ENCODE measurements around the gene AFAP1.

The AFAP1 gene

GRCh38 chr4:7892212-7893019 lies 47.2 kb downstream of the AFAP1 start:
- DNase-seq (ENCODE audit: low spot score): no peak

- peak; percentile 82 for DNase-seq (ENCODE audit: low spot score)
Measured at GRCh38 chr4:7890635-7891393, 48.8 kb downstream of the AFAP1 start.

GRCh38 chr4:7887436-7887835 lies 52.2 kb downstream of the AFAP1 start:
- DNase-seq (ENCODE audit: low spot score): no peak

GRCh38 chr4:7886007-7886973 lies 53.4 kb downstream of the AFAP1 start:
- DNase-seq (ENCODE audit: low spot score): no peak

GRCh38 chr4:7885216-7886006 lies 54.2 kb downstream of the AFAP1 start:
- no peak for DNase-seq (ENCODE audit: low spot score)

- no peak for DNase-seq (ENCODE audit: low spot score)
Measured at GRCh38 chr4:7880683-7881082, 59.0 kb downstream of the AFAP1 start.

- DNase-seq (ENCODE audit: low spot score): no peak
Measured at GRCh38 chr4:7879127-7879526, 60.5 kb downstream of the AFAP1 start.

GRCh38 chr4:7878323-7878722 lies 61.3 kb downstream of the AFAP1 start:
- no peak for DNase-seq (ENCODE audit: low spot score)

- no peak for DNase-seq (ENCODE audit: low spot score)
Measured at GRCh38 chr4:7877176-7877575, 62.5 kb downstream of the AFAP1 start.

GRCh38 chr4:7876201-7876875 lies 63.3 kb downstream of the AFAP1 start:
- DNase-seq (ENCODE audit: low spot score): no peak

- DNase-seq (ENCODE audit: low spot score): no peak
Measured at GRCh38 chr4:7874838-7875237, 64.8 kb downstream of the AFAP1 start.

GRCh38 chr4:7873881-7874280 lies 65.8 kb downstream of the AFAP1 start:
- no peak for DNase-seq (ENCODE audit: low spot score)

GRCh38 chr4:7872264-7872771 lies 67.3 kb downstream of the AFAP1 start:
- DNase-seq (ENCODE audit: low spot score): no peak

GRCh38 chr4:7871356-7871755 lies 68.3 kb downstream of the AFAP1 start:
- DNase-seq (ENCODE audit: low spot score): no peak

GRCh38 chr4:7868892-7869471 lies 70.7 kb downstream of the AFAP1 start:
- DNase-seq (ENCODE audit: low spot score): no peak

- no peak for DNase-seq (ENCODE audit: low spot score)
Measured at GRCh38 chr4:7868436-7868775, 71.3 kb downstream of the AFAP1 start.

GRCh38 chr4:7867701-7868435 lies 71.8 kb downstream of the AFAP1 start:
- DNase-seq (ENCODE audit: low spot score): no peak

GRCh38 chr4:7867191-7867590 lies 72.5 kb downstream of the AFAP1 start:
- DNase-seq (ENCODE audit: low spot score): no peak

- DNase-seq (ENCODE audit: low spot score): no peak
Measured at GRCh38 chr4:7865533-7865932, 74.1 kb downstream of the AFAP1 start.

- no peak for DNase-seq (ENCODE audit: low spot score)
Measured at GRCh38 chr4:7864685-7865084, 75.0 kb downstream of the AFAP1 start.

Data from COLO829 (cell line).